B cell (primary cell): ENCODE results near the gene MAGED2. TPM values are rescaled to one million over a fixed set of nuclear protein-coding genes. Genes with fewer than 3 reads are reported as not detected.

ENCODE experiments used
- ATAC-seq: fragments of 200-7000 bp; cut with Tn5 transposase; one replicate; pipeline ENCODE4 v1.10.0; 2021; ENCODE audit warnings: low read depth, mild to moderate bottlenecking, moderate number of reproducible peaks, moderate library complexity
- CTCF ChIA-PET: fragments of 350-600 bp; sonication (Branson Sonifier 250); formaldehyde crosslinking; loops from one replicate; lab custom pipeline; 2021; ENCODE audit warnings: antibody characterized with exemption, inconsistent platforms; lab: Charles Lee
- POLR2A ChIA-PET: fragments of 350-600 bp; sonication (Branson Sonifier 250); formaldehyde crosslinking; loops from one replicate; lab custom pipeline; 2021; ENCODE audit warnings: antibody characterized with exemption; lab: Charles Lee
- DNase-seq: peaks from one replicate; pipeline ENCODE4 v3.0.0; 2013
- H2AFZ ChIP-seq: 2 replicates; pipeline ENCODE4 v1.6.1; 2012; ENCODE audit warnings: mild to moderate bottlenecking, low read depth, low read length; ENCODE audit not compliant: insufficient read depth, poor library complexity, severe bottlenecking
- H3K27ac ChIP-seq, 2 donors: 1 replicate in 1 of 2; 2 replicates in 1 of 2; pipeline ENCODE4 v1.5.1; 2012 to 2013; ENCODE audit warnings: low read length in 2 of 2, mild to moderate bottlenecking in 2 of 2, moderate library complexity in 1 of 2
- H3K27me3 ChIP-seq, 4 experiments: fragments of 200-600 bp in 1 of 4; sonication (generic) in 1 of 4; replicated peaks in 1 of 4; 1 replicate in 2 of 4; 2 replicates in 2 of 4; pipeline versions ENCODE4 v1.6.1 to v1.7.0; 2013 to 2016; ENCODE audit warnings: low read length in 3 of 4, mild to moderate bottlenecking in 2 of 4, mixed read lengths in 1 of 4, moderate library complexity in 1 of 4; ENCODE audit not compliant: insufficient read depth in 4 of 4, control insufficient read depth in 3 of 4; ENCODE audit errors: control extremely low read depth in 1 of 4
- H3K36me3 ChIP-seq, 2 experiments: replicated peaks in 1 of 2; 1 replicate in 1 of 2; 2 replicates in 1 of 2; pipeline versions ENCODE4 v1.6.1 to v1.7.1; 2013; ENCODE audit warnings: low read length in 1 of 2; ENCODE audit not compliant: insufficient read depth in 2 of 2, control insufficient read depth in 1 of 2; ENCODE audit errors: control extremely low read depth in 1 of 2, extremely low read depth in 1 of 2
- H3K4me1 ChIP-seq, 2 donors: fragments of 200-600 bp in 1 of 2; sonication (generic) in 1 of 2; 1 replicate in 1 of 2; 2 replicates in 1 of 2; pipeline versions ENCODE4 v1.5.1 to v1.6.1; 2013 to 2017; ENCODE audit warnings: low read length in 2 of 2; ENCODE audit not compliant: control insufficient read depth in 2 of 2, insufficient read depth in 2 of 2
- H3K4me2 ChIP-seq: replicated peaks from 2 replicates; pipeline ENCODE3; 2012; ENCODE audit warnings: mild to moderate bottlenecking, low read depth, low read length; ENCODE audit not compliant: poor library complexity, severe bottlenecking
- H3K4me3 ChIP-seq, 5 experiments: fragments of 200-600 bp in 1 of 5; sonication (generic) in 1 of 5; 1 replicate in 3 of 5; 2 replicates in 2 of 5; pipeline versions ENCODE4 v1.5.1 to v1.7.0; 2011 to 2016; ENCODE audit warnings: low read length in 4 of 5, mild to moderate bottlenecking in 4 of 5, low read depth in 2 of 5, control low read depth in 1 of 5, moderate library complexity in 1 of 5; ENCODE audit not compliant: insufficient read depth in 1 of 5; ENCODE audit errors: control extremely low read depth in 1 of 5, extremely low read depth in 1 of 5
- H3K79me2 ChIP-seq: fragments of 200-600 bp; sonication (generic); one replicate; pipeline ENCODE4 v1.6.0; 2016; ENCODE audit warnings: low read length; ENCODE audit not compliant: control insufficient read depth, insufficient read depth
- H3K9ac ChIP-seq: fragments of 200-600 bp; sonication (generic); 2 replicates; pipeline ENCODE4 v1.6.1; 2017; ENCODE audit warnings: mild to moderate bottlenecking, low read length, moderate library complexity
- H3K9me3 ChIP-seq, 3 donors: one replicate each; pipeline versions ENCODE4 v1.6.1 to v1.7.1; 2013; ENCODE audit warnings: low read length in 2 of 3; ENCODE audit not compliant: control insufficient read depth in 2 of 3, insufficient read depth in 1 of 3; ENCODE audit errors: control extremely low read depth in 1 of 3
- H4K20me1 ChIP-seq: 2 replicates; pipeline ENCODE4 v1.6.0; 2012; ENCODE audit warnings: mild to moderate bottlenecking, low read length; ENCODE audit not compliant: insufficient read depth, control insufficient read depth, poor library complexity, severe bottlenecking
- H3K27ac Mint-ChIP-seq: one replicate; pipeline ENCODE4 v1.8.0; 2021; ENCODE audit warnings: mixed read lengths
- H3K27me3 Mint-ChIP-seq: one replicate; pipeline ENCODE4 v1.8.0; 2021; ENCODE audit warnings: mixed read lengths
- H3K4me1 Mint-ChIP-seq: one replicate; pipeline ENCODE4 v1.8.0; 2021; ENCODE audit warnings: mixed read lengths
- H3K4me3 Mint-ChIP-seq: one replicate; pipeline ENCODE4 v1.8.0; 2021; ENCODE audit warnings: mixed read lengths
- H3K9me3 Mint-ChIP-seq: one replicate; pipeline ENCODE4 v1.8.0; 2022; ENCODE audit warnings: mixed read lengths; ENCODE audit not compliant: insufficient read depth
- EZH2 ChIP-seq: IDR thresholded peaks from 2 replicates; pipeline ENCODE4 v1.6.1; 2012; ENCODE audit warnings: borderline replicate concordance, low read depth, mild to moderate bottlenecking, moderate library complexity, low read length; ENCODE audit not compliant: insufficient read depth, poor library complexity, severe bottlenecking
- WGBS: methylation state at CpG from one replicate; pipeline ENCODE4 v1.1.5; 2013; ENCODE audit warnings: missing lambda C conversion rate; ENCODE audit not compliant: insufficient coverage; 5-methylcytosine and 5-hydroxymethylcytosine counted together
- intact Hi-C: fragments of 100-400 bp; cut with micrococcal nuclease; formaldehyde crosslinking; loops from one replicate; pipeline ENCODE4 v1.10.0; 2022
- polyA plus RNA-seq: library from polyadenylated mRNA; depleted of rRNA; stranded (reverse); fragments of >200 nt; gene quantifications from 2 replicates; pipeline ENCODE4 v1.2.3, GENCODE V29; 2012
- total RNA-seq, 2 donors: library from RNA; stranded (reverse); fragments of 120-200 nt in 1 of 2; gene quantifications; 1 replicate in 1 of 2; 2 replicates in 1 of 2; pipeline versions ENCODE4 v1.2.3 to v1.2.4, GENCODE V29; 2013 to 2022
- TF ChIP-seq, protein P1 (sequence below): fragments of 200-600 bp; IDR thresholded peaks from one replicate; pipeline ENCODE4 v1.8.0; 2022; ENCODE audit warnings: antibody characterized with exemption, mild to moderate bottlenecking

MAGED2 gene
- total and polyA plus RNA-seq, 2 donors (not counting 1 experiment from before 2014, with no cell fraction given), result 47.8 to 87.2 TPM

DNA sequence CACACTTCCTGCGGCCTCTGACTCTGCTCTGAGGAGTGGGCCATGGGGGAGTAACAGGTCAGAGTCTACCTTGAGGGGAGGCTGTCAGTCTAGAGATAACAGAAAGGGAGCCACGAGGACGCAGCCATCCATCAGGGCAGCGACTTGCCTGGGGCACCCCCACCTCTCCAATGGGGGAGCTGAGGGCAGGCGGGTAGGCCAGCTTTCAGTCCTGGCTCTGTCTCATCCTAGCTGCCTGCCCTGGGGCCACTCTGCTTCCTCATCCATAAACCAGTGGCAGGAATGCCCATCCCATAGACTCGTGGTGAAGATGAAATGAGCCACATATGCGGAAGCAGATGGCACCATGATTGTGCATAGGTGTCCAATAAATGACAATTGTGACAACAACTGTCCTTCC is 13.2 kb downstream of the MAGED2 start:
- no peaks in the 10 kb centered on the region for H3K79me2 ChIP-seq
- Mint-ChIP-seq H3K4me1 (peaks cover 8% of the 10 kb centered on the region), H3K27ac (no peak overlapping the region), H3K27me3 (no peaks in the 10 kb centered on the region), H3K9me3 (no peaks in the 10 kb centered on the region), H3K4me3 (no peak overlapping the region)
- intact Hi-C loops, result no loop called here
- no peak overlapping the region for H3K4me3 ChIP-seq
- no peaks in the 10 kb centered on the region for H4K20me1 ChIP-seq
- H3K4me1 ChIP-seq, result peaks cover 6 to 8% of the 10 kb centered on the region in 2 donors
- no peaks in the 10 kb centered on the region for H3K9me3 ChIP-seq
- TF ChIP-seq EZH2, result no peak
- TF ChIP-seq, protein P1, sequence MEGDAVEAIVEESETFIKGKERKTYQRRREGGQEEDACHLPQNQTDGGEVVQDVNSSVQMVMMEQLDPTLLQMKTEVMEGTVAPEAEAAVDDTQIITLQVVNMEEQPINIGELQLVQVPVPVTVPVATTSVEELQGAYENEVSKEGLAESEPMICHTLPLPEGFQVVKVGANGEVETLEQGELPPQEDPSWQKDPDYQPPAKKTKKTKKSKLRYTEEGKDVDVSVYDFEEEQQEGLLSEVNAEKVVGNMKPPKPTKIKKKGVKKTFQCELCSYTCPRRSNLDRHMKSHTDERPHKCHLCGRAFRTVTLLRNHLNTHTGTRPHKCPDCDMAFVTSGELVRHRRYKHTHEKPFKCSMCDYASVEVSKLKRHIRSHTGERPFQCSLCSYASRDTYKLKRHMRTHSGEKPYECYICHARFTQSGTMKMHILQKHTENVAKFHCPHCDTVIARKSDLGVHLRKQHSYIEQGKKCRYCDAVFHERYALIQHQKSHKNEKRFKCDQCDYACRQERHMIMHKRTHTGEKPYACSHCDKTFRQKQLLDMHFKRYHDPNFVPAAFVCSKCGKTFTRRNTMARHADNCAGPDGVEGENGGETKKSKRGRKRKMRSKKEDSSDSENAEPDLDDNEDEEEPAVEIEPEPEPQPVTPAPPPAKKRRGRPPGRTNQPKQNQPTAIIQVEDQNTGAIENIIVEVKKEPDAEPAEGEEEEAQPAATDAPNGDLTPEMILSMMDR, result no peak
- peaks cover 0 to 3% of the 10 kb centered on the region in 2 experiments for H3K36me3 ChIP-seq
- no peak overlapping the region for H3K4me2 ChIP-seq
- no peak overlapping the region for H2AFZ ChIP-seq
- POLR2A ChIA-PET, result no interaction called here
- DNase-seq, result no peak
- H3K9ac ChIP-seq, result no peak overlapping the region
- ATAC-seq, result no peak
- no CpG with 5 or more reads among the region's 7 CpGs for WGBS
- no peaks in the 10 kb centered on the region for H3K27me3 ChIP-seq
- CTCF ChIA-PET, result no interaction called here
- no peak overlapping the region for H3K27ac ChIP-seq

DNA sequence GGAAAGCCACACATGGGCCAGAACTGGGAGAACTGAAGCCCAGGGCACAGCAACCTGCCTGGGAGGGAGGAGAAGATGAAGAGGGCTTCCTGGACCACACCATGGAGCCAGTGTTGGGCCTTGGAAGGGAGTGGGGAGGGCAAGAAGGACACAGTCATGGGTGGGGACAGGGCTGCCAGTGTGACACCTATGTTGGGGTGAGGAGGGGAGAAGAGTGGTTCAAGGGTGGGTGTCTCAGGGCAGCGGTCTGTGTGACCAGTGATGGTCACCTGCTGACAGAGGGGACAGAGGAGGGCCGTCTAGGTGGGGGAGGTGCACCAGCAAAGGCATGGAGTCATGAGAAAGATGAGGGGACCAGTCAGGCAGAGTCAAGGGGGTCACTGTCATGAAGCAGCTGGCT is 13.8 kb downstream of the MAGED2 start:
- Mint-ChIP-seq H3K27ac (no peak overlapping the region), H3K4me3 (no peak overlapping the region), H3K9me3 (no peaks in the 10 kb centered on the region), H3K27me3 (no peaks in the 10 kb centered on the region), H3K4me1 (peaks cover 8% of the 10 kb centered on the region)
- TF ChIP-seq, protein P1, result no peak
- TF ChIP-seq EZH2, result no peak
- Histone ChIP-seq H3K9ac (no peak overlapping the region), H3K4me2 (no peak overlapping the region), H3K36me3 (peaks cover 0 to under 1% of the 10 kb centered on the region in 2 experiments), H3K79me2 (no peaks in the 10 kb centered on the region), H3K27me3 (no peaks in the 10 kb centered on the region), H3K4me3 (no peak overlapping the region), H4K20me1 (no peaks in the 10 kb centered on the region), H3K4me1 (peaks cover 6 to 8% of the 10 kb centered on the region in 2 donors), H2AFZ (no peak overlapping the region), H3K9me3 (no peaks in the 10 kb centered on the region), H3K27ac (no peak overlapping the region)
- 86% methylated on average over 2 of the region's 2 CpGs for WGBS
- ChIA-PET POLR2A (no interaction called here), CTCF (no interaction called here)
- ATAC-seq (no peak), DNase-seq (no peak)
- intact Hi-C loops, result no loop called here
